Transverse colon (tissue), 4 donors: Measurements from ENCODE around the gene TVP23A.

Experiments
- CTCF ChIP-seq, 5 experiments: fragments of 200-600 bp in 3 of 5; fragments of 450-650 bp in 2 of 5; sonication (generic) in 3 of 5; IDR thresholded peaks; 1 replicate in 2 of 5; 2 replicates in 3 of 5; pipeline ENCODE4 v1.5.1; 2016 to 2017; ENCODE audit warnings: antibody characterized with exemption in 5 of 5, inconsistent platforms in 3 of 5, mild to moderate bottlenecking in 2 of 5, moderate library complexity in 1 of 5
- EP300 ChIP-seq: sonication (generic); formaldehyde crosslinking; IDR thresholded peaks from one replicate; pipeline ENCODE4 v1.6.1; 2017; ENCODE audit warnings: antibody characterized with exemption, low read depth
- POLR2A ChIP-seq: fragments of 450-650 bp; IDR thresholded peaks from one replicate; pipeline ENCODE4 v1.6.1; 2016; ENCODE audit warnings: antibody characterized with exemption, mild to moderate bottlenecking, moderate library complexity
- POLR2AphosphoS5 ChIP-seq, 3 donors: sonication (generic); formaldehyde crosslinking; IDR thresholded peaks; one replicate each; pipeline ENCODE4 v1.6.1; 2016; ENCODE audit warnings: antibody characterized with exemption in 3 of 3

GRCh38 chr16:10865991-10866966 is 47.7 kb upstream of the TVP23A start:
- TF ChIP-seq POLR2AphosphoS5 (IDR thresholded peaks at IDR 0.05) = peak in 1 of 3 donors; percentile 20
- TF ChIP-seq CTCF (IDR thresholded peaks at IDR 0.05) = no peak
- TF ChIP-seq POLR2A = no peak
- TF ChIP-seq EP300 = no peak
